Right cardiac atrium (tissue), 5 donors: Measurements from ENCODE around the gene CDS2. TPM values are rescaled to one million over a fixed set of nuclear protein-coding genes. Genes with fewer than 3 reads are reported as not detected.
A peak's percentile ranks its signal among the peaks of the same experiment; 100 is the strongest.

Experiments
- ATAC-seq, 2 donors: fragments of 200-7000 bp; cut with Tn5 transposase; one replicate each; pipeline versions ENCODE4 v1.8.0 to v1.9.1; 2020; ENCODE audit warnings: moderate library complexity in 2 of 2, mild to moderate bottlenecking in 1 of 2
- DNase-seq, 3 donors: peaks; one replicate each; pipeline ENCODE4 v3.0.0-alpha.2; 2020
- H3K27ac ChIP-seq: one replicate; pipeline ENCODE4 v1.5.1; 2013; ENCODE audit warnings: mild to moderate bottlenecking, low read length, control low read depth, moderate library complexity
- H3K27me3 ChIP-seq: one replicate; pipeline ENCODE4 v1.6.1; 2013; ENCODE audit not compliant: control insufficient read depth, insufficient read depth
- H3K4me1 ChIP-seq: one replicate; pipeline ENCODE4 v1.6.1; 2013; ENCODE audit warnings: low read length; ENCODE audit not compliant: control insufficient read depth, insufficient read depth
- H3K4me3 ChIP-seq: one replicate; pipeline ENCODE4 v1.5.1; 2013; ENCODE audit warnings: low read length, control low read depth
- H3K9me3 ChIP-seq: one replicate; pipeline ENCODE4 v1.6.1; 2013; ENCODE audit warnings: low read length; ENCODE audit not compliant: control insufficient read depth
- WGBS: extraction: QIAGEN DNeasy Blood & Tissue Kit; methylation state at CpG from one replicate; pipeline ENCODE4 v1.1.7; 2013; 5-methylcytosine and 5-hydroxymethylcytosine counted together
- intact Hi-C, 4 donors: fragments of 100-400 bp; cut with DNase I; formaldehyde crosslinking; loops; one replicate each; pipeline versions ENCODE4 v1.11.0 to v1.14.0; 2022 to 2023
- polyA plus RNA-seq: library from polyadenylated mRNA; stranded (reverse); fragments of 200-250 nt; gene quantifications from one replicate; pipeline ENCODE4 v1.2.3, GENCODE V29; 2013
- total RNA-seq, 4 donors: library from RNA; stranded (reverse); fragmentation: NEBNext Ultra II Directional; extraction: Animal tissue kit (Norgen Biotek cat#: 25700); gene quantifications; one replicate each; pipeline ENCODE4 v1.2.1, GENCODE V29; 2021
- donor health status: healthy with polysubstance abuse.
- donor health status: DM: no; HTN: yes; CAD: no.
- donor health status: DM: no; HTN: no; CAD: no.
- donor health status: DM: no; HTN: yes; CAD: no; lungs with severe emphysema.
- donor health status: DM: yes; HTN: yes; CAD: no.

Gene CDS2
- total and polyA plus RNA-seq, 5 donors: 29.1 to 98.6 (median 87.9) TPM

- H3K4me1 ChIP-seq: peaks cover 4% of the 10 kb centered on the region
- H3K27me3 ChIP-seq: no peaks in the 10 kb centered on the region
- no peak for DNase-seq
- peak overlapping the region; percentile 13 for H3K27ac ChIP-seq
- intact Hi-C loops: no loop called here
- no peak overlapping the region for H3K4me3 ChIP-seq
- WGBS: 86% methylated on average over 2 of the region's 2 CpGs
- no peak for ATAC-seq
- no peaks in the 10 kb centered on the region for H3K9me3 ChIP-seq
Measured at GRCh38 chr20:5182615-5183254, 55.9 kb downstream of the CDS2 start.

DNA sequence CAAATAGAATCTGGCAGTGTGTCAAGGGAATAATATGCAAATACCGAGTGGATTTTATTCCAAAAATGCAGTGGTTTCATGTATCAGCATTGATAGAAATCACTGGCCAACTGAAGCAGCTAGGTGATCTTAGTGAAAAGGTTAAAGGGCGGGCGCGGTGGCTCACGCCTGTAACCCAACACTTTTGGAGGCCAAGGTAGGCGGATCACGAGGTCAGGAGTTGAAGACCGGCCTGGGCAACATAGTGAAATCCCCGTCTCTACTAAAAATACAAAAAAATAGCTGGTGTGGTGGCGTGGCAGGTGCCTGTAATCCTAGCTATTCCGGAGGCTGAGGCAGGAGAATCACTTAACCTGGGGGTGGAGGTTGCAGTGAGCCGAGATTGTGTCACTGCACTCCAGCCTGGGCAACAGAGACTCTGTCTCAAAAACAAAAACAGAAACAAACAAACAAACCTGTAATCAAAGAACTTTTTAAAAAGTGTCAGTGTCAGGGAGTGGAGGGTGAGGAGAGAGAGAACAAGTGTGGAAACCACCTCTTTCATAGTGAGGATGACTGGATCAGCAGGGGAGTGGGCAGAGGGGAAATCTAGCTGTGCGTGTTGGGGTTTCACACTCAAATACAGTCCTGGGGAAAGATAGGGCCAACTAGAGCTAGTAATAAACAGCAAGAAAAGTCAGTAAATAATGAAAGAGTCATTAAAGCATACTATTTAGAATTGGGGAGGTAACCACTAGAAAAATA lies 57.1 kb downstream of the CDS2 start:
- intact Hi-C loops: no loop called here
- no peaks in the 10 kb centered on the region for H3K27me3 ChIP-seq
- H3K27ac ChIP-seq: no peak overlapping the region
- peaks cover 4% of the 10 kb centered on the region for H3K4me1 ChIP-seq
- no peak overlapping the region for H3K4me3 ChIP-seq
- 91% methylated on average over 13 of the region's 13 CpGs for WGBS
- DNase-seq (no peak), ATAC-seq (no peak)
- no peaks in the 10 kb centered on the region for H3K9me3 ChIP-seq

DNA sequence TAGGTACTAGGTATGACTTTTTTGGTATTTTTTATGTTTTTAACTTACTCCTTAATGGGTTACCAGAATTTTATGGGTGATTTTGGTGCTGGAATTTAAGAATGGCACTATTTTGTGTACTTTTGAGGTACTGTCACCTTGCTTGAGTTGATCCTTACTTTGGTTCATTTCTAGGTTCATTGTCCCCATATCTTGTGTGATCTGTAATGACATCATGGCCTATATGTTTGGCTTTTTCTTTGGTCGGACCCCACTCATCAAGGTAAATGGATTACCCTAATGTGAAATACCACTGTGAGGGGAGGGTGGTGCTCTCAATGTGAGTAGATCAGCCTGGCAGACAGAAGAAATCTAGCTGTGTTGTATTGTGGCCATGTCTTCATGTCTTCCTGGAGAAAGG lies 57.9 kb downstream of the CDS2 start:
- Histone ChIP-seq H3K4me3 (no peak overlapping the region), H3K27ac (no peak overlapping the region), H3K27me3 (no peaks in the 10 kb centered on the region), H3K4me1 (peaks cover 4% of the 10 kb centered on the region), H3K9me3 (no peaks in the 10 kb centered on the region)
- intact Hi-C loops: no loop called here
- DNase-seq (no peak), ATAC-seq (no peak)
- WGBS: 87% methylated on average over 1 of the region's 1 CpG

- intact Hi-C loops: no loop called here
- no peaks in the 10 kb centered on the region for H3K9me3 ChIP-seq
- WGBS: 86% methylated on average over 3 of the region's 3 CpGs
- H3K27me3 ChIP-seq: no peaks in the 10 kb centered on the region
- no peak for ATAC-seq
- no peak overlapping the region for H3K4me3 ChIP-seq
- peaks cover 4% of the 10 kb centered on the region for H3K4me1 ChIP-seq
- no peak for DNase-seq
- H3K27ac ChIP-seq: no peak overlapping the region
Measured at GRCh38 chr20:5187122-5187521, 60.3 kb downstream of the CDS2 start.

- Histone ChIP-seq H3K4me1 (no peaks in the 10 kb centered on the region), H3K27me3 (no peaks in the 10 kb centered on the region), H3K27ac (no peak overlapping the region), H3K4me3 (no peak overlapping the region), H3K9me3 (no peaks in the 10 kb centered on the region)
- WGBS: 79% methylated on average over 7 of the region's 7 CpGs
- DNase-seq: no peak
- intact Hi-C loops: no loop called here
- no peak for ATAC-seq
Measured at GRCh38 chr20:5188736-5189135, 61.9 kb downstream of the CDS2 start.

DNA sequence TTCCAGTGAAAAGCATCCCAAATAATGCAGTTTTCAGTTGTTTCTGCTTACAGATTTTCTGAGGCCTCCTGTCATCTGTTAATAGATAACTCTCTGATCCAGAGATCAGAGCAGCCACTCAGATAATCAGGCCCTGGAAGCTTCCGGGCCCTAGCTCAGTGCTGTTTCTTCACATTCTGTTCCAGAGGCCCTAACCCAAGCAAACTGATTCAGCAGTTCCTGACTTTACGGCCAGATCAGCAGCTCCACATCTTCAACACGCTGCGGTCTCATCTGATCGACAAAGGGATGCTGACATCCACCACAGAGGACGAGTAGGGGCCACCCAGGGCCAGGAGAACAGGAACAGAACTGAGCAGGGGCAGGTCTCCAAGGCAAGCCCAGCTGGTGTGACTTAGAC lies 63.1 kb downstream of the CDS2 start:
- no peaks in the 10 kb centered on the region for H3K9me3 ChIP-seq
- WGBS: 94% methylated on average over 6 of the region's 6 CpGs
- ATAC-seq: no peak
- no peaks in the 10 kb centered on the region for H3K27me3 ChIP-seq
- DNase-seq: no peak
- H3K4me3 ChIP-seq: no peak overlapping the region
- H3K4me1 ChIP-seq: no peaks in the 10 kb centered on the region
- intact Hi-C loops: loop anchor here in 1 of 4 donors (5.0 kb wide), 1 partner anchor 63 kb away; the partner anchor contains the start of gene CDS2
- no peak overlapping the region for H3K27ac ChIP-seq

DNA sequence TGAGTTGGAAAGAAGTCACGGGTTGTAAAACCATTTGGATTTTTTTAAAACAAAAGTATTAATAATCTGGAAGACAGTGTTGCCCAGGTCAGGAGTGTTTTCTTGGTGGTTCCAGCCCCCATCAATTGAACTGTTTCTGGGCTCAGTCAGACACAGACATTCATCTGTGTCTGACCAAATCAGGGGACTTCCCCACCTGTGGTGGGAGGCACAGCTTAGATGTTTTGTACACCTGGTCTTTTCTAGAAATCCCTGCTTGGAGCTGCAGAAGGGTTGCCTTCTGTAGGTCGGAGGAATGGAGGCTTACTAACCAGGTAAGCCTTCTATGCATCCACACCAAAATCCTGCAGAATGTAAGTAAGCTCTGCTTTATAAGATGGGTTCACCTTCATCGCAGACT lies 63.6 kb downstream of the CDS2 start:
- H3K27ac ChIP-seq: no peak overlapping the region
- intact Hi-C loops: loop anchor here in 1 of 4 donors (5.0 kb wide), 1 partner anchor 63 kb away; the partner anchor contains the start of gene CDS2
- no peaks in the 10 kb centered on the region for H3K9me3 ChIP-seq
- DNase-seq: no peak
- no peak for ATAC-seq
- H3K4me1 ChIP-seq: no peaks in the 10 kb centered on the region
- no peaks in the 10 kb centered on the region for H3K27me3 ChIP-seq
- WGBS: 90% methylated on average over 3 of the region's 3 CpGs
- H3K4me3 ChIP-seq: no peak overlapping the region

DNA sequence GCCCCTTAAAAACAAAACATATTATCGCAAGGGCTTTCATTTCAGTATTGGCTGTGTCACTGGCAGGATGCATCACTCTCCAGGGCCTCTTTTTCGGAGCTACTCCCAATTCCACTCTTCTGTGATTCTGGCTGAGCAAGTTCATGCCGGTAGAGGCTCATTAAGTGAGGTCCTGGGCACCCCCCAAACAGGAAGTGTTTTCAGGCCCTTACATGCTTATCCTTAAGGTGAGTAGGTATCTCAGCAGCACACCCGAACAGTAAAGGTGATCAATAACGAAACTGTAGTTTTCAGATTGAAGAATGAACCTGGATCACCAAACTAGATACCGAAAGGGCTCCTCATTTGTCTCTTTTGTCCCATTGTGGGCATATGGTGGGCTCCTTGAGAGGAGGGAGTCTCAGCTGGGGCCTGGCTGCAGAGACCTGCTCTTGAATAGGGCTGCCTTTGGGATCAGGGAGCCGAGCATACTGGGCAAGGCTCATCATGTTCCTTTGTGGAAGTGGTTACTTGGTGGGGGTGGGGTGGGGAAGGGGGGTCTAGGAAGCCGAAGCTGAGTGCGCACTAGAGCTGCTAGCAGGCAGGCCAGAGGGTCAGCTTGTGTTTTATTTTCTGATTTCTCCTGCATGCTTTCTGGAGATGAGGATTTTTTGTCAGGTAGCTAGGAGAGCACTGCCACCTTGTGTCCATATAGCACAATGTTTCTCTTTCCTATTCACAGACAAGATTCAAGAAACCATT lies 65.2 kb downstream of the CDS2 start:
- H3K4me1 ChIP-seq: no peaks in the 10 kb centered on the region
- intact Hi-C loops: loop anchor here (2.0 to 5.0 kb wide), 3 partner anchors 65 to 67 kb away; partner anchors contain the start of gene CDS2 (in 3 of the 4)
- ATAC-seq: peak; percentile 58 to 67
- no peak for DNase-seq
- peak overlapping the region; percentile 70 for H3K27ac ChIP-seq
- no peaks in the 10 kb centered on the region for H3K9me3 ChIP-seq
- no peaks in the 10 kb centered on the region for H3K27me3 ChIP-seq
- H3K4me3 ChIP-seq: no peak overlapping the region
- WGBS: 26% methylated on average over 9 of the region's 9 CpGs

- 60% methylated on average over 9 of the region's 9 CpGs for WGBS
- intact Hi-C loops: loop anchor here (2.0 to 5.0 kb wide), 3 partner anchors 66 to 68 kb away; partner anchors contain the start of gene CDS2 (in 3 of the 4)
- no peaks in the 10 kb centered on the region for H3K4me1 ChIP-seq
- H3K4me3 ChIP-seq: no peak overlapping the region
- DNase-seq (no peak), ATAC-seq (no peak)
- no peaks in the 10 kb centered on the region for H3K9me3 ChIP-seq
- H3K27me3 ChIP-seq: no peaks in the 10 kb centered on the region
- H3K27ac ChIP-seq: no peak overlapping the region
Measured at GRCh38 chr20:5192570-5193431, 66.0 kb downstream of the CDS2 start.

DNA sequence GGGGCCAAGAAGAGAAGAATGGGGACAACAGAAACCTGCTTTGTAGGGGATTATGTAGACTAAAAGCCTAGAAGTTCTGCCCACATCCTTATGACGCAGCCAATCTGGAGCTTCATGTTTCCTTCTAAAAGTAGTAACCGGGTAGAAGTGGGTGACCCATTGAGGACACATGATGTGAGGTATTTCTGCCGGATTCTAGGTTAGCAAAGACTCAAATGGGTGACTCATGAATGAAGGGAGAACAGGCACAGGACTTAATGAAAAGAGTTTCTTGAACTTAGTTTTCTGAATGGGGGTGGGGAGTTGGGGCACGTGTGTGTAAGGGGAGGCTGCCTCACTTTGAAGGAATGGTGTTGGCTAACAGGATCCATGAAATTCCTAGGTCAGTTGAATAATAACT lies 68.8 kb downstream of the CDS2 start:
- DNase-seq (no peak), ATAC-seq (no peak)
- no peaks in the 10 kb centered on the region for H3K4me1 ChIP-seq
- WGBS: 79% methylated on average over 4 of the region's 4 CpGs
- no peak overlapping the region for H3K4me3 ChIP-seq
- no peaks in the 10 kb centered on the region for H3K27me3 ChIP-seq
- H3K27ac ChIP-seq: no peak overlapping the region
- intact Hi-C loops: no loop called here
- no peaks in the 10 kb centered on the region for H3K9me3 ChIP-seq
